Breast epithelium (tissue), 3 donors: ENCODE data around the gene THSD1.

Source experiments
- POLR2A ChIP-seq: fragments of 450-650 bp; IDR thresholded peaks from one replicate; pipeline ENCODE4 v1.6.1; 2016; ENCODE audit warnings: antibody characterized with exemption, mild to moderate bottlenecking, moderate library complexity
- TF ChIP-seq, protein P1 (sequence below), 3 donors: fragments of 450-650 bp; IDR thresholded peaks; one replicate each; pipeline ENCODE4 v1.5.1; 2016 to 2017; ENCODE audit warnings: antibody characterized with exemption in 3 of 3, mild to moderate bottlenecking in 3 of 3, moderate library complexity in 3 of 3

DNA sequence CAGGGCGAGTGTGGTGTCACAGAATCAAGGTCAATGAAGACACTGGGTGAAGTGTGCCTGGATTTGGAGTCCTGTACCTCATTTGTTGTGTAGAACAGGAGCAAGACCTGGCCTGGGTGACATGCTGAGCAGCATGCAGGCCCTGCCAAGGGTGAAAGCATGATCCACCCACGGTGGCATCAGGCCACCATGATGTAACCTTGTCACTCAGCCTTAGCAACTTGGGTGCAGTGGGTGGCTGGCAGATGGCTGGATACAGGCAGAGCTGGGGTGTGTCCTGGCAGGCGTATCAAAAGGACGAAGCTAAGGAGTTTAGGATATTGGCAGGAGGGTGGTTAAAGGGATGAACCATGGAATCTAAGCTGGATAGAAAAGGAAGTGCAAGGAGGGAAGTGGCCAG is 10.3 kb downstream of the THSD1 start:
- TF ChIP-seq, protein P1, sequence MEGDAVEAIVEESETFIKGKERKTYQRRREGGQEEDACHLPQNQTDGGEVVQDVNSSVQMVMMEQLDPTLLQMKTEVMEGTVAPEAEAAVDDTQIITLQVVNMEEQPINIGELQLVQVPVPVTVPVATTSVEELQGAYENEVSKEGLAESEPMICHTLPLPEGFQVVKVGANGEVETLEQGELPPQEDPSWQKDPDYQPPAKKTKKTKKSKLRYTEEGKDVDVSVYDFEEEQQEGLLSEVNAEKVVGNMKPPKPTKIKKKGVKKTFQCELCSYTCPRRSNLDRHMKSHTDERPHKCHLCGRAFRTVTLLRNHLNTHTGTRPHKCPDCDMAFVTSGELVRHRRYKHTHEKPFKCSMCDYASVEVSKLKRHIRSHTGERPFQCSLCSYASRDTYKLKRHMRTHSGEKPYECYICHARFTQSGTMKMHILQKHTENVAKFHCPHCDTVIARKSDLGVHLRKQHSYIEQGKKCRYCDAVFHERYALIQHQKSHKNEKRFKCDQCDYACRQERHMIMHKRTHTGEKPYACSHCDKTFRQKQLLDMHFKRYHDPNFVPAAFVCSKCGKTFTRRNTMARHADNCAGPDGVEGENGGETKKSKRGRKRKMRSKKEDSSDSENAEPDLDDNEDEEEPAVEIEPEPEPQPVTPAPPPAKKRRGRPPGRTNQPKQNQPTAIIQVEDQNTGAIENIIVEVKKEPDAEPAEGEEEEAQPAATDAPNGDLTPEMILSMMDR (IDR thresholded peaks at IDR 0.05), result no peak
- TF ChIP-seq POLR2A, result no peak
